ENCODE data around the gene CLMN.
A peak's percentile ranks its signal among the peaks of the same experiment; 100 is the strongest.

The CLMN gene

DNA sequence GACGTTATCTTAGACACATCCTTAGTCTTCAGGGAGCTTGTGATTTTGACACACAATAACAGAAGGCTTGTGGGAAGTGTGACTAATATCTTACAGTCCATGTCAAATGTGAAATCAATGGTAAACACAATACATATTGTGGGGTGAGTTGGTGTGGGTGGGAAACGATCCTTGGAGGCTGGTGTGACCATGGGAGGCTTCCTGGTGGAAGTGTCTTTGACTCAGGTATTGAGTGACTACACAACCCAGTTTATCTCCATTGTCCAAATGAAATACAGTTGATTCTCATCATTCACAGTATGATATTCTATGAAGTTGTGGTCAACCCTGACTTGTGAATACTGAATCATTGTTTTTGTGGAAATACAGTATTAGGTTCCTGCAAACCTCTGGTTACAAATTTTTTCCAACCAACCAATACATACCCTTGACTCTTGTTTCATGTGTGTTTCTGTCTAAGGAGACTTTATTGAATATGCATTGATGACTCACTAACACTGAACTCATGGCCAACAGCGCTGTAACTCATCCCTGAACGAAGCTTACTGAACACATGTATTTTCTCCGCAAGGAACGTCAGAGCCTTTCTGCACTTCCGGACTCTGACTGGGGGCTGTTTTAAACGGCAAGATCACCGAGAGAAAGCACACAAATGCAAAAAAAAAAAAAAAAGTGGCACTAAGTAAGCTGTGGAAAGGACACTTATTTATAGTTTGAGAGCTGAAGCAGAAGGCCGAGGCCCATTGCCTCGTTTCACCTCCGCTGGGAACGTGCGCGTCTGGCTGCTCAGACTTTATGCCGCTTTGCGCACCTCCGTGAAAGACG, 59.0 kb downstream of the CLMN start:
- peak; percentile 87 for DNase-seq

DNA sequence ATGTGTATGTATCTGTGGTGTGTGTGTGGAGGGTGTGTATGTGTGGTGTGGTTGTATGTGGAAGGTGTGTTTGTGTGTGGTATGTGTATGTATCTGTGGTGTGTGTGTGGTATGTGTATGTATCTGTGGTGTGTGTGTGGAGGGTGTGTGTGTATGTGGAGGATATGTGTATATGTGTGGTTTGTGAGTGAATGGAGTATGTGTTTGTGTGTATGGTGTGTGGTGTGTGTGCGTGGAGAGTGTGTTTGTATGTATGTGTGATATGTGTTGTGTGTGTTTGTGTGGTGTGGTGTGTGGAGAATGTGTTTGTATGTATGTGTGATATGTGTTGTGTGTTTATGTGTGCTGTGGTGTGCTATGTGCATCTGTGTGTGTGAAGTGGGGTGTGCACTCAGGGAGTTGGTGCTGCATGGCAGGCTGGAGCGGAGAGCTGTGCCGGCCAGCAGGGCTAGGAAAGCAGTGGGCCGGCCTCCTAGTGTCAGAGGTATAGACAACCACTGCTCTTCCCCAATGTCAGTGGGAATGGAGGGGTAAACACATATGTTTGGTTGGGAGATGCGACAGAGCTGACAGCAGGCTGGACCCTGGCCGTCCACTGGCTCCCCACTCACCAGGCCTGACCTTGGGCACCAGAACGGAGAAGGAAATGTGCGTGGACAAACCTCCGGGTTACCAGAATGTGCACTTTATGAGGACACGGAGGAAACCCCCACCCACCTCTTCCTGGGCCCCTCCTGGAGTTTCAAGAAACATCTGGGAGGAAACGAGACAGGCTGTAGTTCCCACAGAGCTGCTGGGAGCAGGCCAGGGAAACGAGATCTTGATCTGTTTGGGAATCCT, 60.7 kb downstream of the CLMN start:
- DNase-seq: no peak

DNA sequence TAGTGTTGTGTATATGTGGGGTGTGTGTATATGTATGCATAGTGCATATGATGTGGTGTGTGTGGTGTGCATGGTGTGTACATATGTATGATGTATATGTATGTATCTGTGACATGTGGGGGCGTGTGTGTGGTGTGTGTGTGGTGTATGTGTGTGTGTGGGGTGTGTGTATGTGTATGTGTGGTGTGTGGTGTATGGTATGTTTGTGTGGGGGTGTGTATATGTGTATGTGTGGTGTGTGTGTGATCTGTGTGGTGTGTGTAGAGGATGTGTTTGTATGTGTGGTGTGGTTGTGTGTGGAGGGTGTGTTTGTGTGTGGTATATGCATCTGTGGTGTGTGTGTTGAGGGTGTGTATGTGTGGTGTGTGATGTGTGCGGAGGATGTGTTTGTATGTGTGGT, 61.6 kb downstream of the CLMN start:
- DNase-seq: no peak

DNA sequence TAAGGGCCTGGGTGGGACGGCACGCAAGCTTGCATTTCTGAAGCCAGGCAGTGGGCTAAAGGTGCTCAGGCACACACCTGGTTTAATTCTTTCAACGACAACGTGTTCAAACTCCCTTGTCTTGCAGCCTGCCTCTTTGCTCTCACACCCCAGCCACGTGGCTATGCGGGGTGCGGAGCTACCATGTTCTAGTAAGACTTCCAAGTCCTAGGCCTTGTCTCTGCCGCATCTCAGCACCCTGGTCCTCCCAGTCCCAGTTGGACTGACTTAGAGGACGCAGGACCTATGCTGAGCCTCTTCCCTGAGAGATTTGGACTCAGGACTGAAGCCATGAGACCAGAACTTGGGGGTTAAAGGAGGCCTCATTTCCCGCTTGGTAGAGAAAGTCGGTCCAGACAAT, 62.2 kb downstream of the CLMN start:
- no peak for DNase-seq

DNA sequence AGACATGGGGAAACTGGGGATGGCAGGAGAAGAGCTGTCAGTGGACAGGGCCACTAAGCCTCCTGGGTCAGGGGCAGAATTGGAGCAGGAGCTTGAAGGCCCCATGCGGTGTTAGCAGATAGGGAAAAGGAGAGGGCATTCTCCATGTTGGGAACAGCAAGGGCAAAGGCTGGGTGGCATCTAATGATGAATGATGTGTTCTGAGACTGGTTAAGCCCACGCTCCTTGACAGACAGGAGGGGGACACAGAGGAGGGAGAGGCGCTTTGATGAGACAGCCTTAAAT, 63.0 kb downstream of the CLMN start:
- DNase-seq: no peak

DNA sequence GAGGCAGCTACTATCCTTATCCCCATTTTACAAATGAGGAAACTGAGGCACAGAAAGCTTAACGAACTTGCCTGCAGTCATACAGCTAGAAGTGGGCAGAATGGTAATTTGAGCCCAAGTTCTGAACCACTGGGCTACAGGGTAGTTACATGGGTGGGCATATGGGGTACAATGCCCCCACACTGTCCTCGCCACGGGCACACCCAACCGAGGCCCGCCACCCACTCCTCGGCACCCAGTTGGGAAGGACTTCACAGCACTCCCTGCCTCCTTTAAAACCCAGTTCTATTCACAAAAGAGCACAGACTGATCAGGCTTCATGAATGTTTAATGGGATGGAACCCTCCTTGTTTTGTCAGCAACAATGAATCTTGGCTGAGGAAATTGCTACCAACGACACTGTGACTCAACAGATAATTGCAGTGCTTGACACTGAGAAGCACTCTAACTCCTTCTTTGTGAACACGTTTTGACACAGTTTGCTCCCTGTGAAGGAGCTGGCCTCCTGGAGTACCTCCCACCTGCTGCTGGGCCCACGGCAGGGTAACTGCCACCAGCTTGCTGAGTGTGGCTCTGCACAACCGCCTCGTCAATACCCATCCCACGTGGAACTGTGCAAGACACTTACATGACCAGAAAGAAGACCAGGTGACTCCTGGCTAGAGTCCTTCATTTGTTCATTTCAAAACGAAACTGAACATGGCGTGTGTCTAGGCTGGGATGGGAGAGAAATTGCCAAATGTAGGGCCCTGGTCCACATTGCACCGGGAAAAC, 63.5 kb downstream of the CLMN start:
- DNase-seq: no peak

DNA sequence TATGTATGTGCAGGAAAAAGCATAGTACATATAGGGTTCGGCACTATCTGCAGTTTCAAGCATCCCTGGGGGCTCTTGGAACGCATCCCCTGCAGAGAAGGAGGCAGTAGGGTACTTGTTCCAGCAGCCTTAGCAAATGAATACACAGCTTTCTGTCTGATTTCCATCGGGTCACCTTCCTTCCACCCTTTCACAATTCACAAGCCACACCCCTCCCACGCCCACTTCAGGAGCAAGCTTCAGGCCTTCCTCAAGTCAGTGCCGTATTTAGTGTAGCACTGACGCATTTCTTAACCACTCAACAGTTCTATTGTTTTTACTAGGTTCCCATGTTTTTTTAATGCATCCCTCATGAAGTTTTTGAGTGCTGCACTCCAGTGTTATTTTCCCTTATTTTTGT, 64.2 kb downstream of the CLMN start:
- DNase-seq: peak; percentile 71

DNA sequence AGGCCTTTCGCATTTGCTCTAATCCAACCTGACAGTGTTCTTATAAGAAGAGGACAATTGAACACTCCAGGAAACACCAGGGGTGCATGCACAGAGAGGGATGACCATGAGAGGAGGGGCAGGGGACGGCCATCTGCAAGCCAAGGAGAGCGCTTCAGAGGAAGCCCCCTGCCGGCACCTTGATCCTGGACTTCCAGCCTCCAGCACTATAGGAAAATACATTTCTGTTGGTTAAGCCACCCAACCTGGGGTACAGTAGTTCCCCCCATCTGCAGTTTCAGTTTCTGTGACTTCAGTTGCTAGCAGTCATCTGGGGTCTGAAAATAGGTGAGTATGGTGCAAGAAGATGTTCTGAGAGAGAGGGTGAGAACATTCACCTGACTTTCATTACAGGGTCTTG, 64.7 kb downstream of the CLMN start:
- no peak for DNase-seq

DNA sequence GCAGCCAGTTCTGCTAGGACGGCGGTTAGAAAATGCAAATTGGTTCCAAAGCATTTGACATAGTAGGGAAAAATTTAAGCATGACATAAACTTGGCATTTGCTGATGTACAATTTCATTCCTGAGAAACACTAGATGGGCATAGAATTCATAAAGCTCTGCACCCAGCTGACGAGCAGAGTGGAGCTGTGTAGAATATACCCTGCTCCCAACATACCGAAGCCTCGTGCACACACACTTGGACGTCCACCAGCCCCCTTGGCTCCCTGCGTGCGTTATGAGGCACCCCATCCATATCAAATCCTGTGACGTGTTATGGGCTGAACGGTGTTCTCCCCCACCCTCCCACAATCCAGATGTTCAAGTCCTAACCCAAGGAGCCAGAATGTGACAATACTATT, 65.4 kb downstream of the CLMN start:
- DNase-seq: no peak

DNA sequence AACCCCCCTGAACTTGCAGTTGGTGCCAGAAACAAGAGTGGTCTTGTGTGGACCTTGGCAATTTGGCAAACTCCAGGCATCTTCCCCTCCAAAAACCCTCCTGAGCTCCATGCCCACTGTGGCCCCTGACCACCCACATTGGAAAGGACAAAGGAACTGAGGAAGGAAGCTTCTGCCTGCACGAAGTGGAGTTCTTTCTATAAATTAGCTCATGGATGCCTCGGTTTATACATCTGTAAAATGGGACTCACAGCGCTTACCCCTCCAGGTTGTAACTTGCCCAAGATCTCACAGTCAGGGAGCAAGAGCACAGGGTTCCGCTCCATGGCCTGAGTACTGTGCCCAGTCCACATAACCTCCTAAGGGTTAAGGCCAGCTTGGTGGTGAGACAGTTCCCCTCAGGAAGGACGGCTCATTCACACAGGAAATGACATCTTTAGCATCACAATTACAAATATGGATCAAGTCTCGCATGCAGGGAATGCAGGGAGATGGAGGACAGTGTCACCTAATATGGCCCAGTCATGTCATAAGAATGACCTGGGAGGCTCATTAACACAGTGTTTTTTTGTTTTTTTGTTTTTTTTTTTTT, 66.6 kb downstream of the CLMN start:
- peak; percentile 42 for DNase-seq

DNA sequence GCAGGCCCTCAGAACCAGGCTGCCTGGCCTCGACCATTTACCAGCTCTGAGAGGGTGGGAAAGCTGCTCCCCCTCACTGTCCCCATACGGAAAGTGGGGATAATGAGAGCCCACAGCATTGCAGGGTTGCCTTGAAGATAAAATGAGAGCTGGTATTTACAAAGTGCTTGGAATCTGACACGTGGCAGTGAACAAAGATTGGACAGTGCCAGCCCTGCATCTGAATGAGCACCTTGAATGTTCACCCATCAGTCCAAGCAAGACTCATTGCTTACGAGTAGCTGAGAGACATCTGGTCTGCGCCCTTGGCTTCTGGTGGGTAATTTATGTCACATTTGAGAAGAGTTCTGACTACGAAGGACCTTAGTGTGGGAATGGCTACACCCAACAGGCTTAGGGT, 67.5 kb downstream of the CLMN start:
- no peak for DNase-seq

DNA sequence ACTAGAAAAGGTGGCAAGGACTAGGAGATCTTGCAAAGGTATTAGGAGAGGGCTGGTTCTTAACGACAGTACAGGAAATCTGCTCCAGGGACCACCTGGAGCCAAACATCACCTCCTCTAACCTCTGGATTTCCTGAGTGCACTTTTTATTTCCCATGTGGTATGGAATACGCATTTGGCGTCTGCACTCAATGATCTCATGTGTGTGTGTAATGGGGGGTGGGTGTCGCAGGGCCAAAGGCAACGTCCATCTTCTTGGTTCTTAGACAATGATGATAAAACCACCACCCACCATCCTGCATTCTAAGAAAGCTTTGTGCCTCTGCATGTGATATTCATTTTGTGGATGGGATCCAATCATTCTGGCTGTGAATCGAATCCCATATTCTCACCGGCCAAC, 68.8 kb downstream of the CLMN start:
- no peak for DNase-seq

DNA sequence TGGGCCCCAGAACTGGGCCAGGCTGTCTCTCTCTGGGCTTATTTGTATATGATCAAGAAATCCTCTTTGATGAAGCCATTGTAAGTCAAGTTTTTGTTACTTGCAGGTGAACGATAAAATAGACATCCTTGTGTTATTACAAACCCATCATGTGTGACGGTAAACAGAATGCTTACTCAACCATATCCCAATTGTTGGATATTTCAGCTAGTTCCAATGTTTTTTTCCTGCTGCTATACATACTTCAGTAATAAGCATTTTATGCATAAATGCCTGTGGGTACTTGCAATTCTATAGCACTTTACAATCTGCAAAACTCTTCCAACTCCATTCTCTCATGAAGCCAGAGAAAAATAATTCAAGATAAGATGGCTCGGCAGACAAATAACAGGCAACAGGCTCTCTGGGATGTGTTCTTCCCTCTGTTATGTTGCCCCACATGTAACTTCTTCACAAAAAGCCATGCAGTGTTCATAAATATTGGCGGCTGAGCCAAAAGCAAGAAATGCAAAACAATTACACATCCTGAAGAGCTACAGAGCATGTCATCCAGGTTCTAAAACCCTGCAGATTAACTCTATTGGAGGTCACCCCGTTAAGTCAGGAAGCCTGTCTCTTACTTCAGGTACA, 69.5 kb downstream of the CLMN start:
- peak; percentile 34 for DNase-seq

DNA sequence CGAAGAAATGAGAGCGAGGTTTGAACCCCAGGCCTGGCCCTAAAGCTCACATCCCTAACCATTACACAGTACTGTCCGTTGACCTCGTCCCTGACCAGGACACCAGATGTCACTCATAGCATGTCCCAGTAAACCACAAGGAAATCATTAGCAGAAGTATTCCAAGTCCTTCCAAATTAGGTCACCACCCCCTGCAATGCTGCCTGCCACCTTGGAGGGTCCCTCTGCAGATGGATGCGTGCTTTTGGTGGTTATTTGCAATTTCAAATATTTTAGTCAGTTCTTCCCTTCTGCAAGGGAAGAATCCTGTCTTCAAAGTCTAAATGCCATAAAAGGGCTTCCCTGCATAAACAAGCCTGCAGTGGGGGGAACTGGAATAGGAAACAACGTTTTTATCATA, 71.3 kb downstream of the CLMN start:
- peak; percentile 91 for DNase-seq

DNA sequence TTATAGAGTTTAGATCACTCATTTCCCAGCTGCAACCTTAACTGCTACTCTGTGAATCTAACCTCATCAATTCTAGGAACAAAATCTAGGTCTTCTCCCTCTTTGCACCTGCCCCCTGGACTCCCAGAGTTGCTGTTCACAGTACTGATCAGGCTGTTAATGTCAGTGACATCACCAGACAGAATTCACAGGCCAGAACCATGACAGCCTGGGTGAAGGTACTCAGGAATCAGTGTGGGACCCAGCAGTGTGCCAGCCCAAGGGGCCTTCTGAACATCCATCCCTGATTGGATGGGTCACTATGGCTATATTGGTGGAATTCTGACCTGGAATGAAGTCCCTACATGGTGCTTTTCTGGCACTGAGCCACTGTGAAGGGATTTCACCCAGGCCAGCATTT, 72.8 kb downstream of the CLMN start:
- DNase-seq: no peak

DNA sequence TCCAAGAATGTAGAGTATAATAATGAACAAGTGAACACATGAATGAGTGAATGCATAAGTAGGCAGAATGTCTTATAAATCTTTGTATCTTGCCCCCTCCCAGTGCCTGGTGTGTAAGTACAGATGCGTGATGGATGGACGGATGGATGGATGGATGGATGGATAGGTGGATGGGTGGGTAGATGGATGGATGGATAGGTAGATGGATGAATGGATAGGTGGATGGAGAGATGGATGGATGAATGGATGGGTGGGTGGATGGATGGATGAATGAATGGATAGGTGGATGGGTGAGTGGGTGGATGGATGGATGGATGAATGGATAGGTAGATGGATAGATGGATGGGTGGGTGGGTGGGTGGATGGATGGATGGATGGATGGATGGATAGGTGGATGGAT, 74.4 kb downstream of the CLMN start:
- DNase-seq: no peak

DNA sequence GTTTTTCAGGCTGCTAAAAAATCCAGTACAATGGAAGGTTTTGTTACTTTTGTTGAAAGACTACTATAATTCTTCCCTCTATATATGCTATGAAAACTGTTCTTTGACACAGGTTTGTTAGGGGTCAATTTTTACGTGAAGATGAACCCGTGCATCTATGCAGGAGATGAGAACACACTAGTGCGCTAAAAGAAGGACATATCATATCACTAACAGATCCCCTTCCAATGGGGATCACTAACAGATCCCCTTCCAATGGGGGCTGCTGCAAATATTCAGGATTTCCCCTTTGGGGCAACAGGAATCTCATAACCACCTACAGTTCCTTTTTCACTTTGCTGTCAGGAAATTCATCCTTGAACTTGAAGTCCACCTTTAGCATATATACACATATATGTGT, 75.1 kb downstream of the CLMN start:
- no peak for DNase-seq

DNA sequence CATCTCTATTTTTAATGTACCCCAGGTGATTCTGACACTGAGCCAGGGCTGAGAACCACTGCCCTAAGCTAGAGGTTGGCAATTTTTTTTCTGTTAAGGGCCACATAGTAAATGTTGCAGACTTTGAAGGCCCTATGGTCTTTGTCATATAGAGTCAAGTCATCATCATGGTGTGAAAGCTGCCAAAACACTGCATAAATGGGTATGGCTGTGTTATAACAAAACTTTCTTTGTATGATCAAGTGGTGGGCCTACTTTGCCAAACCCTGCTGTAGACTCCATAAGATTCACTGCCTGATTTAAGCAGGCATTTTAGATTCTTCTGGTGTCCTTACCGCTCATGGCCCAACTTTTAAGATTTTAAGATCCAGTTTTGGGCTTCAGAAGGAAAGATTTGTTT, 76.8 kb downstream of the CLMN start:
- no peak for DNase-seq

DNA sequence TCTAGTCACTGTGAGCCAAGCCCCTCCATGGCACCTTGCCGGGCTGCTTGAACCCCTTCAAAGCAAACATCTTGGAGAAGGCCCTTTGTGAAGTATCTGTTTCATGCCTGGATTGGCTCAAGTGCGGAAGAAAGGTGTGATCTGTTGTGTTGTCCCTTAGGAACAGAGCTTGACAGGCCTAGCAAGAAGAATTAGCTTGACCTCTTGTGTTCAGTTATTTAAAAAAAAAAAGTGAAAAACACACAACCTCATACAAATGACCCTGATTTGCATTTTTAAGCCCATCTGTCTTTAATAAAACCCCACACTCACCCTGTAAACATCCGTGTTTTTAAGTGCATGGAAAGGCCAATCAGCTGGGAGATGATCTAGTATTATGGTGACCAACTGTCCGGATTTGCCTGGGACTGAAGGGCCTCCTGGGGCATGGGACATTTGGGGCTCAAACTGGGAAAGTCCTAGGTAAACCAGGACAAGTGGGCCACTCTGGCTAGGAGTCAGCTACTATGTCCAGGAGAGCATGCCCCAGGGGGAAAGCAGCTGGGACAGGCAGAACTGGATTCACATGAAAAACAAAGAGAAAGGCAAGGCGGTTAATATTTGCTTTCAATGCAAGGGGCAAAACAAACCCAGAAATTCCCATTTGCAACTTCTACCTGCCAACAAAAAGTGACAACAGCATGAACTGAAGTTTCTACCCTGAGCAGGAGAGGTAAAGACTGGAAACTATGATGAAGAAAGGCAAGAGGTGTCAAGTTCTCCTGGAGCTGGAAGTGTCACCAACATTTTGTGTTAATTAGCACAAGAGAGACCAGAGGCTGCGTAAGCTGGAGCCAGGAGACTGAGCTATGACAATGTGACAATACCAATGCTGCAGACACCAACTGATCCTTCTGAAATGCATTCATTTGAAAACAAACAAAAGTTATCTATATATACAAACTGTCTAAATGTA, 78.6 kb downstream of the CLMN start:
- DNase-seq: peak; percentile 60

DNA sequence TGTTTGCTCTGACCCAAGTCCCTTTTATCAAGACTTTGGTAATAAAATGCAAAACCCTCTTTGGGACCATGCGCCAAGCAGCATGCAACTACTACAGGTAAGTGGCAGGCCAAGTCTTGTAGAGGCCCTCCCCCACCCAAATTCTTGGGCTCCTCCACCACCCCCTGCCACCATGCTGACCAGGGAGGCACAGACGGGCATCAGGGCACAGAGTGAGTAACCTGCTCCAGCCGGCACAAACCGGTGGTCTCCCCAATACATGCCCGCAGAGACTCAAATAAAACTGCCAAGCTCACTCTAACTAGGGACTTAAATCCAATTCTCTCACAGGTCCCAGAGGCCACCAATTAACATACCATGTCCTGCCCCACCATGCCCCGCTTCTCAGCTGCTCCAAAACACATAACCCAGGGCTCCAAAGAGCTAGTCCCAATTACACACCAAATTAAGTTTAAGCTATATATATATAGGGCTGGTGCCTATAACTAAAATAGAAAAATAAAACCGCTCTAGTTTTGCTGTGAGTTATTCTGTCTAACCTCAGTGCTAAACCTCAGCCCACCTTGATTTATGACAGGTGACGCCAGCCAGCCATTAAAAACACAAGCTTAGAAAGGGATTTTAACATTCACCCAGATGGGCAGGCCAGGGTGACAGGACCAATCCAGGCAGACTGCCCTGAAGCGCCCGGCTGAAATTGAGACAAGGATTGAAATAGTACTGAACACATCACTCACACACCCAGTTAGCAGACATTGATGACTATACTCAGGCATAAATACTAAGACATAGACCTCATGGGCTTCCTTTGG, 81.0 kb downstream of the CLMN start:
- no peak for DNase-seq

DNA sequence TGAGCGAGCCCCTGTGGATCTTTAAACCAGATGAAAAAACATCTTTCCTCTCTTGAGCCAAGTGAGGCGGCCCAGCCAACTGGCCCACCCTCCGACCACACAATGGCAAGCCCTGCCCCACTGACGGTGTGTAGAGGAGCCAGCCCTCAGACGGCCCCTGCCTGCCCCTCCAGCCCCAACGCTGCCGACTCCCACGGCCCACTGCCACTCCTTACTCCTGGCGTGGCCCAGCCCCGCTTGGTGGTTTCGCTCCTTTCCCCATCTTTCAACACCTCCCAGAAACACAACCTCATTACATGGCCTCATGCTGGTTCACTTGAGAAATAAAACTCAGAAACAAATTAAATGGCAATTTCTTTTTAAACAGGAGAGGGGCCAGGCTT, 81.8 kb downstream of the CLMN start:
- DNase-seq: peak; percentile 42

All from fibroblast of skin of scalp (primary cell).